ENCODE measurements around the gene ZNF385D.
A peak's percentile ranks its signal among the peaks of the same experiment; 100 is the strongest.

The ZNF385D gene

GRCh38 chr3:21752749-21753347 is 1.8 kb upstream of the ZNF385D start:
- peak; percentile 51 for TF ChIP-seq CTCF (IDR thresholded peaks at IDR 0.05; ENCODE audit: extremely low read depth, insufficient read depth, missing control alignments)
- in situ Hi-C loops (cut with MboI; ENCODE audit: low pct_unique_long_range_greater_than_20kb, low sequenced_read_pairs, unreplicated experiment): no loop called here
- DNase-seq (ENCODE audit: low spot score): peak; percentile 17

DNA sequence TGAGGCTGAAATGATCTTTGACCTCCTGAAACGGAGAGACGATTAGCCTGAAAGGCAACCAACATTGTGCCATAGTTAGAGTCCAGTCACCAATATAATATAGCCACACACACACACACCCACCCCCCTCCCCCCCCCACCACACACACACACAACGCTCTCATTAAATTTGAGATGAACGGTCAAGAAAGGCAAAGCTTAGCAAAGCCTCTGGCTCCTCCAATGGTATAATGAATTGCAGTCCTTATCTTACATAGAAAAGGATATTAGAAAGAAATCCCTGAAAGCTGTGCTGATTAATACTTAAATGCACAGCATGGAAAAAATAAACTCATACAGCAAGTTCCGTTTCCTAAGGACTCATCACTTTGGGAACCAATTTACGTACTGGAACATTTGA is 876 bp upstream of the ZNF385D start:
- TF ChIP-seq CTCF (IDR thresholded peaks at IDR 0.05; ENCODE audit: extremely low read depth, insufficient read depth, missing control alignments): no peak
- no peak for DNase-seq (ENCODE audit: low spot score)

DNA sequence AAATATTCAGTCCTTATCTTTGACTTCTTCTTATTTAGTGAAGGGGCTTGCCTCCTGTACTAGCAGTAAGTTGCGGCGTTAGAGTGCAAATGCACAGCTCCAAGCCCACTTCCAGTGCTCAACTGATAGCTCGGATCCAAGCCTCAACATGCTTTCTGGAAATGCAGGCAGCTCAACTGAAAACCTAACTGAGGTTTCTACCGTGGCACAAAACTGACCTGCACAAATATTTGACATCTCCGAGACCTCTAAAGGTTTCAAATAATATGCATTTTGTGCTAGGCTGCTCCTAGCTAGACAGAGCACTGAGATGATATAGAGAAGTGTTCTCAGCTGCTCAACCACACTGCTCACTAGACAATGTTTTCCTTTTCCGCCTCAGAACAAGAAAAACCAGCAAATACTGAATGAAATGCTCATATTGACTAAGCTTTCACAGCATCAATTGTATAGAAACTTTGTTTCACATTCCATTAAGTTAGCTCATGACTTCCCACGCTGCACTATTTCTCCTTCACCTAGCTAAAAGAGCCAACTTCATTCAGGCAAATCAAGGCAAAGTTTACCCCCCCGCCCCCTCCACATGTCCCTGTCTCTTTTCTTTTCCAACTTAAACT is 822 bp downstream of the ZNF385D start:
- in situ Hi-C loops (cut with MboI; ENCODE audit: low pct_unique_long_range_greater_than_20kb, low sequenced_read_pairs, unreplicated experiment): no loop called here
- DNase-seq (ENCODE audit: low spot score): no peak
- no peak for TF ChIP-seq CTCF (IDR thresholded peaks at IDR 0.05; ENCODE audit: extremely low read depth, insufficient read depth, missing control alignments)

More for the DNA sequence above, 876 bp upstream of the ZNF385D start:
- in situ Hi-C loops (cut with MboI; ENCODE audit: low pct_unique_long_range_greater_than_20kb, low sequenced_read_pairs, unreplicated experiment): no loop called here

GRCh38 chr3:21747966-21748555 is 2.9 kb downstream of the ZNF385D start:
- TF ChIP-seq CTCF (IDR thresholded peaks at IDR 0.05; ENCODE audit: extremely low read depth, insufficient read depth, missing control alignments): no peak
- no peak for DNase-seq (ENCODE audit: low spot score)
- in situ Hi-C loops (cut with MboI; ENCODE audit: low pct_unique_long_range_greater_than_20kb, low sequenced_read_pairs, unreplicated experiment): no loop called here

DNA sequence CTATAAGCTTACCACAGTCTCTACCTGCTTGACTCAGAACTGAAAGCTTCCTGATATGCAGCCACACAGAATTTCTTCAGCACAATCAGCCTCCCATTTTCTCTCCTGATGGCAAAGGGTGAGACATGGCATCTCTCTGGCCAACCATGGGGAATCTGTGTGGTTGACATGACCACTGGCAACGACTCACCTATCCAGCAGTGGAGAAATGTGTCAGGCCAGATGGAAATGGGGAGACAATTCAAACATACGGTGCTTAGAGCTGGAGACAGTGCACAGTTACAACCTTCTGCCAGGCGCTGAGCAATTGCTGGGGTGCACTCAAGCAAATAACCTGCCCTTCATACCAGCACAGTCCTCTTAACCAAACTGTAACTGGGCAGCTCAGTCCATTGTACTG is 3.6 kb downstream of the ZNF385D start:
- no peak for DNase-seq (ENCODE audit: low spot score)
- in situ Hi-C loops (cut with MboI; ENCODE audit: low pct_unique_long_range_greater_than_20kb, low sequenced_read_pairs, unreplicated experiment): no loop called here
- TF ChIP-seq CTCF (IDR thresholded peaks at IDR 0.05; ENCODE audit: extremely low read depth, insufficient read depth, missing control alignments): no peak

- in situ Hi-C loops (cut with MboI; ENCODE audit: low pct_unique_long_range_greater_than_20kb, low sequenced_read_pairs, unreplicated experiment): no loop called here
- DNase-seq (ENCODE audit: low spot score): no peak
- TF ChIP-seq CTCF (IDR thresholded peaks at IDR 0.05; ENCODE audit: extremely low read depth, insufficient read depth, missing control alignments): no peak
Measured at GRCh38 chr3:21745966-21746365, 5.0 kb downstream of the ZNF385D start.

All from GM13977 (cell line).